GM18873 (cell line): ENCODE data around the gene GDPD5.

Experiments used
- ATAC-seq: cut with Tn5 transposase; IDR thresholded peaks from one replicate; pipeline ENCODE4 v1.9.1; 2021; ENCODE audit warnings: mild to moderate bottlenecking, moderate library complexity, moderate number of reproducible peaks; ENCODE audit not compliant: unreplicated experiment, low FRiP score

Gene GDPD5

GRCh38 chr11:75518204-75518549, 7.6 kb downstream of the GDPD5 start:
- ATAC-seq, result no peak

- ATAC-seq, result no peak
Measured at GRCh38 chr11:75516886-75517285, 8.9 kb downstream of the GDPD5 start.

GRCh38 chr11:75516140-75516539, 9.6 kb downstream of the GDPD5 start:
- no peak for ATAC-seq

GRCh38 chr11:75514596-75514995, 11.1 kb downstream of the GDPD5 start:
- no peak for ATAC-seq

GRCh38 chr11:75513250-75513649, 12.5 kb downstream of the GDPD5 start:
- no peak for ATAC-seq

- ATAC-seq, result no peak
Measured at GRCh38 chr11:75510723-75511019, 15.1 kb downstream of the GDPD5 start.

- no peak for ATAC-seq
Measured at GRCh38 chr11:75510004-75510722, 15.6 kb downstream of the GDPD5 start.

GRCh38 chr11:75509020-75509720, 16.6 kb downstream of the GDPD5 start:
- ATAC-seq, result no peak

GRCh38 chr11:75508051-75508561, 17.6 kb downstream of the GDPD5 start:
- no peak for ATAC-seq

- no peak for ATAC-seq
Measured at GRCh38 chr11:75507571-75507970, 18.2 kb downstream of the GDPD5 start.

- ATAC-seq, result no peak
Measured at GRCh38 chr11:75506827-75507226, 18.9 kb downstream of the GDPD5 start.

- no peak for ATAC-seq
Measured at GRCh38 chr11:75505916-75506692, 19.6 kb downstream of the GDPD5 start.

GRCh38 chr11:75504501-75504900, 21.2 kb downstream of the GDPD5 start:
- no peak for ATAC-seq

- ATAC-seq, result no peak
Measured at GRCh38 chr11:75503531-75504099, 22.1 kb downstream of the GDPD5 start.

- no peak for ATAC-seq
Measured at GRCh38 chr11:75502138-75502537, 23.6 kb downstream of the GDPD5 start.

- no peak for ATAC-seq
Measured at GRCh38 chr11:75500742-75501141, 25.0 kb downstream of the GDPD5 start.

- no peak for ATAC-seq
Measured at GRCh38 chr11:75499423-75500190, 26.1 kb downstream of the GDPD5 start.

GRCh38 chr11:75498556-75499255, 27.0 kb downstream of the GDPD5 start:
- ATAC-seq, result no peak

- ATAC-seq, result no peak
Measured at GRCh38 chr11:75497788-75498409, 27.8 kb downstream of the GDPD5 start.
